Fibroblast of lung (primary cell): ENCODE data around the gene CAB39L. TPM values are rescaled to one million over a fixed set of nuclear protein-coding genes. Genes with fewer than 3 reads are reported as not detected.
A peak's percentile ranks its signal among the peaks of the same experiment; 100 is the strongest.

Experiments used
- DNase-seq, 2 donors: peaks; one replicate each; pipeline versions ENCODE4 v3.0.0 to v3.0.0-alpha.2; 2010; ENCODE audit warnings: low read depth in 2 of 2
- H2AFZ ChIP-seq: 2 replicates; pipeline ENCODE4 v1.5.1; 2012; ENCODE audit warnings: low read length, control low read depth, inconsistent platforms
- H3K27ac ChIP-seq: 2 replicates; pipeline ENCODE4 v1.5.1; 2011; ENCODE audit warnings: low read length, control low read depth; ENCODE audit not compliant: insufficient read depth
- H3K27me3 ChIP-seq: 2 replicates; pipeline ENCODE4 v1.5.1; 2011; ENCODE audit warnings: mild to moderate bottlenecking, low read length; ENCODE audit not compliant: control insufficient read depth, insufficient read depth
- H3K36me3 ChIP-seq: 2 replicates; pipeline ENCODE4 v1.5.1; 2011; ENCODE audit warnings: low read length; ENCODE audit not compliant: control insufficient read depth, insufficient read depth
- H3K4me1 ChIP-seq: 2 replicates; pipeline ENCODE4 v1.5.1; 2011; ENCODE audit warnings: low read length; ENCODE audit not compliant: control insufficient read depth, insufficient read depth; ENCODE audit errors: extremely low read depth
- H3K4me2 ChIP-seq: 2 replicates; pipeline ENCODE4 v1.5.1; 2011; ENCODE audit warnings: low read length, control low read depth; ENCODE audit not compliant: insufficient read depth; ENCODE audit errors: extremely low read depth
- H3K4me3 ChIP-seq, 4 experiments: fragments of 200-600 bp in 1 of 4; sonication (generic) in 1 of 4; replicated peaks in 1 of 4; 2 replicates each; pipeline ENCODE4 v1.5.1; 2011 to 2016; ENCODE audit warnings: low read length in 4 of 4, low read depth in 3 of 4, mild to moderate bottlenecking in 3 of 4, control low read depth in 2 of 4, inconsistent platforms in 1 of 4, mixed read lengths in 1 of 4; ENCODE audit not compliant: insufficient read depth in 1 of 4; ENCODE audit errors: control extremely low read depth in 1 of 4
- H3K79me2 ChIP-seq: 2 replicates; pipeline ENCODE4 v1.5.1; 2012; ENCODE audit warnings: mild to moderate bottlenecking, low read length, inconsistent platforms; ENCODE audit not compliant: control insufficient read depth, insufficient read depth
- H3K9ac ChIP-seq: 2 replicates; pipeline ENCODE4 v1.5.1; 2011; ENCODE audit warnings: mild to moderate bottlenecking, low read length, control low read depth; ENCODE audit not compliant: insufficient read depth
- H3K9me3 ChIP-seq: 2 replicates; pipeline ENCODE4 v1.5.1; 2012; ENCODE audit warnings: low read depth, low read length; ENCODE audit not compliant: control insufficient read depth, insufficient read depth
- H4K20me1 ChIP-seq: 2 replicates; pipeline ENCODE4 v1.5.1; 2011; ENCODE audit warnings: low read length; ENCODE audit not compliant: control insufficient read depth, insufficient read depth; ENCODE audit errors: extremely low read depth
- CTCF ChIP-seq, 2 donors: IDR thresholded peaks in 1 of 2; conservative IDR thresholded peaks in 1 of 2; 1 replicate in 1 of 2; 2 replicates in 1 of 2; pipeline ENCODE4 v1.5.1; 2011 to 2012; ENCODE audit warnings: low read length in 2 of 2, control low read depth in 1 of 2, inconsistent platforms in 1 of 2, low read depth in 1 of 2, mild to moderate bottlenecking in 1 of 2
- EZH2 ChIP-seq: IDR thresholded peaks from 2 replicates; pipeline ENCODE4 v1.5.1; 2012; ENCODE audit warnings: low read length, control low read depth, mild to moderate bottlenecking; ENCODE audit errors: missing control alignments
- polyA plus RNA-seq, 2 donors: library from polyadenylated mRNA; depleted of rRNA in 1 of 2; stranded (reverse) in 1 of 2; unstranded in 1 of 2; fragments of >200 nt; gene quantifications; 2 replicates each; pipeline ENCODE4 v1.2.1, GENCODE V29; 2011 to 2012; ENCODE audit warnings: missing spikeins in 1 of 2
- total RNA-seq: library from RNA; depleted of rRNA; stranded (reverse); fragments of >200 nt; gene quantifications from 2 replicates; pipeline ENCODE4 v1.2.1, GENCODE V29; 2014

The CAB39L gene
- total and polyA plus RNA-seq, 2 donors (not counting 1 experiment from before 2014, with no cell fraction given), result 9.4 to 13.0 TPM

- Histone ChIP-seq H4K20me1 (no peaks in the 10 kb centered on the region), H3K4me3 (no peak overlapping the region), H3K4me1 (peaks cover 17% of the 10 kb centered on the region), H2AFZ (no peak overlapping the region), H3K79me2 (no peaks in the 10 kb centered on the region), H3K27ac (peak overlapping the region; percentile 14), H3K9me3 (no peaks in the 10 kb centered on the region), H3K4me2 (peak overlapping the region; percentile 48), H3K36me3 (no peaks in the 10 kb centered on the region), H3K27me3 (no peaks in the 10 kb centered on the region), H3K9ac (no peak overlapping the region)
- TF ChIP-seq EZH2 (no peak), CTCF (conservative IDR thresholded peaks at IDR 0.05 in 1 of 2, IDR thresholded peaks at IDR 0.05 in 1 of 2; ENCODE audit: low read depth in 1 of 2, low read length in 2 of 2) (no peak)
- DNase-seq, result no peak
Observed at GRCh38 chr13:49353908-49354307, 90.0 kb downstream of the CAB39L start.

GRCh38 chr13:49351871-49352270, 92.0 kb downstream of the CAB39L start:
- Histone ChIP-seq H2AFZ (no peak overlapping the region), H3K79me2 (no peaks in the 10 kb centered on the region)

GRCh38 chr13:49348751-49349150, 95.1 kb downstream of the CAB39L start:
- H4K20me1 ChIP-seq, result no peaks in the 10 kb centered on the region
- no peak overlapping the region for H3K9ac ChIP-seq
- no peaks in the 10 kb centered on the region for H3K79me2 ChIP-seq
- no peak for DNase-seq
- H3K27ac ChIP-seq, result no peak overlapping the region
- H3K4me1 ChIP-seq, result no peaks in the 10 kb centered on the region
- H3K4me2 ChIP-seq, result no peak overlapping the region
- no peaks in the 10 kb centered on the region for H3K9me3 ChIP-seq
- no peak for TF ChIP-seq EZH2
- no peak for TF ChIP-seq CTCF (conservative IDR thresholded peaks at IDR 0.05 in 1 of 2, IDR thresholded peaks at IDR 0.05 in 1 of 2; ENCODE audit: low read depth in 1 of 2, low read length in 2 of 2)
- no peaks in the 10 kb centered on the region for H3K27me3 ChIP-seq
- no peaks in the 10 kb centered on the region for H3K36me3 ChIP-seq
- H2AFZ ChIP-seq, result no peak overlapping the region
- H3K4me3 ChIP-seq, result no peak overlapping the region

More at GRCh38 chr13:49351871-49352270, 92.0 kb downstream of the CAB39L start:
- peaks cover 8% of the 10 kb centered on the region for H3K4me1 ChIP-seq
- no peak overlapping the region for H3K4me2 ChIP-seq
- no peak overlapping the region for H3K4me3 ChIP-seq
- no peaks in the 10 kb centered on the region for H3K9me3 ChIP-seq
- no peak overlapping the region for H3K27ac ChIP-seq
- H3K27me3 ChIP-seq, result no peaks in the 10 kb centered on the region
- peak in 1 of 2 donors; percentile 93 for DNase-seq
- no peak overlapping the region for H3K9ac ChIP-seq
- no peaks in the 10 kb centered on the region for H4K20me1 ChIP-seq
- H3K36me3 ChIP-seq, result no peaks in the 10 kb centered on the region
- TF ChIP-seq CTCF (conservative IDR thresholded peaks at IDR 0.05 in 1 of 2, IDR thresholded peaks at IDR 0.05 in 1 of 2; ENCODE audit: low read depth in 1 of 2, low read length in 2 of 2) (no peak), EZH2 (no peak)
